ENCODE data around the gene MID1. TPM values are rescaled to one million over a fixed set of nuclear protein-coding genes. Genes with fewer than 3 reads are reported as not detected.

The MID1 gene
- total RNA-seq, 1 donor from 2014 or later = 31.2 TPM

DNA sequence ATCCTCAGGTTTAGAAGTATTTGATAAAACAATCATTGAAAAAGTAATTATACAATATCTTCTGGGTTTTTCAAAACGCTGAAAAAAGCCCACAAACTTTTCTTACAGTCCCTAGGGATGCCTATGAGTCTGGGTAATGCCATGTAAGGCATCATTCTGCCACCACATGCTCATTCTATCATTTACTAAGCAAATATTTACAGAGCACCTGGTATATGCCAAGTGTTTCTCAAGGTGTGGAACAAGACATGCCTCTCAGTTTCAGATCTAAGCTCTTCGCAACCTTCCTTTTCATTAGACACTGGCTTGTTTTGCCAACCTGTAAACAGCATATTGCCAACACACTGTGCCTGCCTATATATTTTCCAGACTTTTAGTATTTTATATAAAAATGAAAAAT lies 17.7 kb downstream of the MID1 start:
- Histone ChIP-seq H3K27me3 (ENCODE audit: insufficient read depth, low read length) (no peaks in the 10 kb centered on the region), H4K20me1 (ENCODE audit: insufficient read depth, low read length) (peaks cover 5% of the 10 kb centered on the region), H3K9ac (ENCODE audit: low read length) (no peak overlapping the region), H3K9me3 (ENCODE audit: insufficient read depth, low read depth, low read length) (no peaks in the 10 kb centered on the region), H3K4me1 (ENCODE audit: insufficient read depth, low read length) (no peaks in the 10 kb centered on the region), H3K4me3 (ENCODE audit: insufficient read depth, low read depth, low read length) (no peak overlapping the region), H3K79me2 (ENCODE audit: insufficient read depth, low read length) (peaks cover 82% of the 10 kb centered on the region), H3K4me2 (ENCODE audit: low read length) (no peak overlapping the region), H2AFZ (ENCODE audit: low read depth, low read length) (no peak overlapping the region), H3K27ac (ENCODE audit: low read depth, low read length) (no peak overlapping the region), H3K36me3 (ENCODE audit: insufficient read depth, low read length) (peaks cover 3% of the 10 kb centered on the region)
- Mint-ChIP-seq H3K9me3 (ENCODE audit: unreplicated experiment) (no peaks in the 10 kb centered on the region), H3K27me3 (ENCODE audit: low read depth, unreplicated experiment) (no peaks in the 10 kb centered on the region), H3K27ac (ENCODE audit: unreplicated experiment) (no peak overlapping the region), H3K4me3 (ENCODE audit: unreplicated experiment) (no peak overlapping the region), H3K36me3 (ENCODE audit: low read depth, unreplicated experiment) (no peaks in the 10 kb centered on the region), H3K4me1 (ENCODE audit: low read depth, unreplicated experiment) (peaks cover 10% of the 10 kb centered on the region)
- DNase-seq (ENCODE audit: low read depth) = no peak
- FAIRE-seq = no peak
- no peak for TF ChIP-seq EZH2 (IDR thresholded peaks at IDR 0.05; ENCODE audit: insufficient read depth, low read length)
- TF ChIP-seq, protein P1, sequence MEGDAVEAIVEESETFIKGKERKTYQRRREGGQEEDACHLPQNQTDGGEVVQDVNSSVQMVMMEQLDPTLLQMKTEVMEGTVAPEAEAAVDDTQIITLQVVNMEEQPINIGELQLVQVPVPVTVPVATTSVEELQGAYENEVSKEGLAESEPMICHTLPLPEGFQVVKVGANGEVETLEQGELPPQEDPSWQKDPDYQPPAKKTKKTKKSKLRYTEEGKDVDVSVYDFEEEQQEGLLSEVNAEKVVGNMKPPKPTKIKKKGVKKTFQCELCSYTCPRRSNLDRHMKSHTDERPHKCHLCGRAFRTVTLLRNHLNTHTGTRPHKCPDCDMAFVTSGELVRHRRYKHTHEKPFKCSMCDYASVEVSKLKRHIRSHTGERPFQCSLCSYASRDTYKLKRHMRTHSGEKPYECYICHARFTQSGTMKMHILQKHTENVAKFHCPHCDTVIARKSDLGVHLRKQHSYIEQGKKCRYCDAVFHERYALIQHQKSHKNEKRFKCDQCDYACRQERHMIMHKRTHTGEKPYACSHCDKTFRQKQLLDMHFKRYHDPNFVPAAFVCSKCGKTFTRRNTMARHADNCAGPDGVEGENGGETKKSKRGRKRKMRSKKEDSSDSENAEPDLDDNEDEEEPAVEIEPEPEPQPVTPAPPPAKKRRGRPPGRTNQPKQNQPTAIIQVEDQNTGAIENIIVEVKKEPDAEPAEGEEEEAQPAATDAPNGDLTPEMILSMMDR (IDR thresholded peaks at IDR 0.05; ENCODE audit: insufficient read depth, low read depth, low read length) = no peak

DNA sequence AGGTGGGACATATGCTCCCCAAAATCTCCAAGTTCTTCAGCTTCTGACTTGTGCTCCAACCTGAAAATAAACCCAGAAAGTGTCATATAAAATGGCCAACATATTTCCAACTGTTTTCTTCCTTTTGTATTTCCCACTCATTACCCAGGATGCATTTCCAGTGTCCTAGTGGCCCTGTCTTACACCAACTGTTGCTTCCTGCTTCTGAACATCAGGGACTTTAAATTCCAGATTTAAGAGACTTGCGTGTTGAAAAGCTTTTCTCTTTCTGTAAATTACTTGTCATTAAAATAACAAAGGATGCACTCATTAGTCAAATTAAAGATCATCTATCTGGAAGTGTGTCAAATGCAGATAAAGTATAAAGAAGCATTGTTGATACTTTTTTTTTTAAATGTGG lies 19.9 kb downstream of the MID1 start:
- Mint-ChIP-seq H3K4me3 (ENCODE audit: unreplicated experiment) (no peak overlapping the region), H3K9me3 (ENCODE audit: unreplicated experiment) (no peaks in the 10 kb centered on the region), H3K27ac (ENCODE audit: unreplicated experiment) (no peak overlapping the region), H3K27me3 (ENCODE audit: low read depth, unreplicated experiment) (no peaks in the 10 kb centered on the region), H3K4me1 (ENCODE audit: low read depth, unreplicated experiment) (peaks cover 10% of the 10 kb centered on the region), H3K36me3 (ENCODE audit: low read depth, unreplicated experiment) (no peaks in the 10 kb centered on the region)
- H3K27ac ChIP-seq (ENCODE audit: low read depth, low read length) = no peak overlapping the region
- H3K79me2 ChIP-seq (ENCODE audit: insufficient read depth, low read length) = peaks cover 83% of the 10 kb centered on the region
- H3K4me3 ChIP-seq (ENCODE audit: insufficient read depth, low read depth, low read length) = no peak overlapping the region
- TF ChIP-seq EZH2 (IDR thresholded peaks at IDR 0.05; ENCODE audit: insufficient read depth, low read length) = no peak
- TF ChIP-seq, protein P1 (IDR thresholded peaks at IDR 0.05; ENCODE audit: insufficient read depth, low read depth, low read length) = no peak
- no peaks in the 10 kb centered on the region for H3K9me3 ChIP-seq (ENCODE audit: insufficient read depth, low read depth, low read length)
- DNase-seq (ENCODE audit: low read depth) = no peak
- no peaks in the 10 kb centered on the region for H3K27me3 ChIP-seq (ENCODE audit: insufficient read depth, low read length)
- H3K9ac ChIP-seq (ENCODE audit: low read length) = no peak overlapping the region
- no peak for FAIRE-seq
- H4K20me1 ChIP-seq (ENCODE audit: insufficient read depth, low read length) = peaks cover 5% of the 10 kb centered on the region
- no peak overlapping the region for H2AFZ ChIP-seq (ENCODE audit: low read depth, low read length)
- no peaks in the 10 kb centered on the region for H3K4me1 ChIP-seq (ENCODE audit: insufficient read depth, low read length)
- no peak overlapping the region for H3K4me2 ChIP-seq (ENCODE audit: low read length)
- H3K36me3 ChIP-seq (ENCODE audit: insufficient read depth, low read length) = peaks cover 3% of the 10 kb centered on the region

DNA sequence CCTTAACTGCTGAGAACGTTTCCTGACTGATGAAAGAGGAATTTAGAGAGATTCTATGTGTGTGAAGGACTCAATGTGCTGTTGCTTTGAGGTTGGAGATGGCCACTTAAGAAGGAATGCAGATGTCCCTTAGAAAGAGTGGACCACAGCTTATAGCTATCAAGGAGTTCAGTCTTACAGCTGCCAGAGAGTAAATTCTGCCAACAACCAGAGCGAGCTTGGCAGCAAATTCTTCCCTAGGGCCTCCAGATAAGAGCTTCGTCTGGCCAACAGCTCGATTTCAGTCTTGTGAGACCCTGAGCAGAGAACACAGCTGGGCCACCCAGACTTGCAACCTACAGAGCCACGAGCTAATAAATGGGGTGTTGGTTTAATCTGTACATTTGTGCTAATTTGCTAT lies 21.8 kb downstream of the MID1 start:
- Histone ChIP-seq H4K20me1 (ENCODE audit: insufficient read depth, low read length) (peaks cover 5% of the 10 kb centered on the region), H3K4me1 (ENCODE audit: insufficient read depth, low read length) (no peaks in the 10 kb centered on the region), H3K36me3 (ENCODE audit: insufficient read depth, low read length) (peaks cover 3% of the 10 kb centered on the region), H3K9me3 (ENCODE audit: insufficient read depth, low read depth, low read length) (no peaks in the 10 kb centered on the region), H3K27me3 (ENCODE audit: insufficient read depth, low read length) (no peaks in the 10 kb centered on the region), H3K27ac (ENCODE audit: low read depth, low read length) (no peak overlapping the region), H3K79me2 (ENCODE audit: insufficient read depth, low read length) (peaks cover 78% of the 10 kb centered on the region), H2AFZ (ENCODE audit: low read depth, low read length) (no peak overlapping the region), H3K4me3 (ENCODE audit: insufficient read depth, low read depth, low read length) (no peak overlapping the region), H3K9ac (ENCODE audit: low read length) (no peak overlapping the region), H3K4me2 (ENCODE audit: low read length) (no peak overlapping the region)
- FAIRE-seq (no peak), DNase-seq (ENCODE audit: low read depth) (no peak)
- Mint-ChIP-seq H3K9me3 (ENCODE audit: unreplicated experiment) (no peaks in the 10 kb centered on the region), H3K27ac (ENCODE audit: unreplicated experiment) (no peak overlapping the region), H3K4me1 (ENCODE audit: low read depth, unreplicated experiment) (peaks cover 6% of the 10 kb centered on the region), H3K27me3 (ENCODE audit: low read depth, unreplicated experiment) (no peaks in the 10 kb centered on the region), H3K36me3 (ENCODE audit: low read depth, unreplicated experiment) (no peaks in the 10 kb centered on the region), H3K4me3 (ENCODE audit: unreplicated experiment) (no peak overlapping the region)
- no peak for TF ChIP-seq EZH2 (IDR thresholded peaks at IDR 0.05; ENCODE audit: insufficient read depth, low read length)
- TF ChIP-seq, protein P1 (IDR thresholded peaks at IDR 0.05; ENCODE audit: insufficient read depth, low read depth, low read length) = no peak

Data from astrocyte (in vitro differentiated cells and primary cell).